GM21576 (cell line): ENCODE data around the gene SUN5.
"Not testable (repeated sequence)": the region's sequence is repeated elsewhere in the genome, so short reads cannot be mapped to it uniquely, and the experiment has no call there.

Experiments used
- ATAC-seq: cut with Tn5 transposase; IDR thresholded peaks from one replicate; pipeline ENCODE4 v1.9.1; 2021; ENCODE audit warnings: mild to moderate bottlenecking, moderate library complexity; ENCODE audit not compliant: unreplicated experiment

SUN5 gene

DNA sequence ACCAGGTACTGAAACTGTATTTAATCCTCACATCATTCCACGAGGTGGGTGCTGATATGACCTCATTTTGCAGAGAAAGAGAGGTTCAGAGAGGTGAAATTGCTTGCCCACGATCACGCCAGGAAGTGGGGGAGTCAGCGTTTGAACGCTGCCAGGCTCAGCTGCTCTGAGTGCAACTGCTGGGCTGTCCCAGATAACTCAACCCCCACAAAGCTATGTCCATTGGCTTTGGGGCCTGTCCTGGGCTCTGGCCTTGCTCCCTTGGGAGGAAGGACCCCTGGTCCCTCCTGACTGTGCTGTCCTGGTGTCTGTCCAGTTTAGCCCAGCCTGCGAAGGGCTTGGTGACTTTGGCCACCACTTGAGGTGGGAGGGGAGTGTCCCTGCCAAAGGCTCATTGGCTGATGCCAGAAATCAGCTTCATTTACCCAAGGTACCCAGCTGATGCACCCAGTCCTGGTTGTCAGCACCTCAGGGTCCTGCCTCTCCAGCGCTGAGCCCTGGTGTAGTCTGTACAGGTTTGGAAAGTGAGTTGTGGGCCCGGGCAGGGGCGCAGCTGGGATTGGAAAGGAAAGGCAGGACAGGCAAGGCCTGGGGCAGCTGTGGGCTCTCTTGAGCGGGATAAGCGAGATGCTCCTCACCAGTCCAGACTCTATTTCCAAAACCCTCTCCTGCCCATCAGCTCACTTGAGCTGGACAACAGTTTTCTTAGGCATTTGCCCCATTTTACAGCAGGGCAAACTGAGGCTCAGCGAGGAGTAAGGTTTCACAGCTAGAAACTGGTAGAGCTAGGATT is 38.5 kb downstream of the SUN5 start:
- no peak for ATAC-seq

DNA sequence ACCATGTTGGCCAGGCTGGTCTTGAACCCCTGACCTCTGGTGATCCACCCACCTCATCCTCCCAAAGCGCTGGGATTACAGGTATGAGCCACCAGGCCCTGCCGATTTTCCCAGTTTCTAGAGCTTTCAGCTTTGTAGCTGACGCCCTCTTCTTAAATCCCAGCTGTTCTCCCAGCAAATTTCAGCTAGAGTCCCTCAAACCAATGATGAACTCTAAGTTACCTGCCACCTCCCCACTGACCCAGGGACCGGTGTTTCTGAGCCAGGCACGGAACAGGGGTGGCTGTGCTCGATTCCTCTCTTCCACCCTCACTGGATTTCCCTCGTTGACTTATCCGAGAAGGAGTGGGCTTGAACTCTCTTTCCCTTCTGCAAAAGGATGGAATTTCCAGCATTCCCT is 39.1 kb downstream of the SUN5 start:
- no peak for ATAC-seq

DNA sequence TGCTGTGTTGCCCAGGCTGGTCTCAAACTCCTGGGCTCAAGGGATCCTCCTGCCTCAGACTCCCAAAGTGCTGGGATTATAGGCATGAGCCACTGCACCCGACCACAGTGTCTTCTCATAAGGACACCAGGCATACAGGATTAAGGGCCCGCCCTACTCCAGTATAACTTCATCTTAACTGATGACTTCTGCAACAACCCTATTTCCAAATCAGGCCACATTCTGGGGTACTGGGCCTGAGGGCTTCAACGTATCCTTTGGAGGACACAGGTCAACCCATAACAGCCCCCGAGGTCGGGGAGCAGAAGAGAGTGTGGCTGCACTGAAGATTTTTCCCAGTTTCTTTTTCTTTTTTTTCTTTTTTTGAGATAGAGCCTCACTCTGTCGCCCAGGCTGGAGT is 39.7 kb downstream of the SUN5 start:
- ATAC-seq = no peak

DNA sequence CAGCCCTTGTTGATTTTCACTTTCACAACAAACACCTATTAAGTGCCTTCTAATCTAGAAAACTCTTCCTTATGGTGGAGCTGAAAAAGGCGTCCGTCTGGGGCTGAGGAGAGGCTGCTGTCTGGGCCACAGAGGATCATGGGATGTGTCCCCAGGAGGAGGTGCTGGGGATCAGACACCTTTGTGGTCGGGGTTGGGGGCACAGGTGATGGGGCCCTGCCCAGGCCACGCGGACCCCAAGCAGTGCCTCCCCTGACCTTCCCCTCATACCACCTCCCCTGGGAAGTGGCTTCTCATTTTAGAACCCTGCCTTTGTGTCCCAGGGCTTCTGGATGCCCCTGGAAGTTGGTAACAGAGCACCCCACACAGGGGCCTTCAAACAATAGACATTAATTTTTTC is 41.1 kb downstream of the SUN5 start:
- no peak for ATAC-seq

DNA sequence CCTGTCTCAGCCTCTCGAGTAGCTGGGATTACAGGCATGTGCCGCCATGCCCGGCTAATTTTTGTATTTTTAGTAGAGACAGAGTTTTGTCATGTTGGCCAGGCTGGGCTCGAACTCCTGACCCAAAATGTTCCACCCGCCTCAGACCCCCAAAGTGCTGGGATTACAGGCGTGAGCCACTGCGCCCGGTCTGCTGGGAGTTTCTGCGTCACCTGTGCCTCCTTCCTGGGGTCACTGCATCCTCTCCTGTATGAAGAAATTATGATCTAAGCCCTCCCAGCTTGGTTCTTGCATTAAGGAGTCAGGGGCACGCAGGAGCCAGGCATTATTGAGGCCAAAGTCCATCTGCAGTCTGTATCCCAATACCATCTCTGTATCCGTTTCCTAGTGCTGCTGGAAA is 41.6 kb downstream of the SUN5 start:
- not testable (repeated sequence) for ATAC-seq

DNA sequence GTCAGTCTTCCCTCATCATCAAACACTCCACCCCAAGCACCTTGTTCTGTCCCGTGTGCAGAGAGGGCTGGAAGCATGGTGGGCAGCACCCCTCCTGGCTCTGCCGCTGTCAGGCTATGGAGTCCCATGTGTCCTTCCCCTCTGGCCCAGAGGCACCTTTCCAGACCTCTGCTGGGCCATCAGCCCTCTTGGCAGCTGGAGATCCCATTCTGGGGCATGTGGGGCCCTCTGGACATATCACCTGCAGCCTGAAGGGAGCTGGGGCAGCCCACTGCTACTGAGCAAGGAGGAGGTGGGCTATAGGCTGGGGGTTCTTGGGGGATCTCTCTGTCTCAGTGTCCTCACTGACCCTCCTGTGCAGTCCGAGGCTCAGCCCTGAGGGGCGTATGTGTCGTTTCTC is 42.2 kb downstream of the SUN5 start:
- ATAC-seq = no peak

DNA sequence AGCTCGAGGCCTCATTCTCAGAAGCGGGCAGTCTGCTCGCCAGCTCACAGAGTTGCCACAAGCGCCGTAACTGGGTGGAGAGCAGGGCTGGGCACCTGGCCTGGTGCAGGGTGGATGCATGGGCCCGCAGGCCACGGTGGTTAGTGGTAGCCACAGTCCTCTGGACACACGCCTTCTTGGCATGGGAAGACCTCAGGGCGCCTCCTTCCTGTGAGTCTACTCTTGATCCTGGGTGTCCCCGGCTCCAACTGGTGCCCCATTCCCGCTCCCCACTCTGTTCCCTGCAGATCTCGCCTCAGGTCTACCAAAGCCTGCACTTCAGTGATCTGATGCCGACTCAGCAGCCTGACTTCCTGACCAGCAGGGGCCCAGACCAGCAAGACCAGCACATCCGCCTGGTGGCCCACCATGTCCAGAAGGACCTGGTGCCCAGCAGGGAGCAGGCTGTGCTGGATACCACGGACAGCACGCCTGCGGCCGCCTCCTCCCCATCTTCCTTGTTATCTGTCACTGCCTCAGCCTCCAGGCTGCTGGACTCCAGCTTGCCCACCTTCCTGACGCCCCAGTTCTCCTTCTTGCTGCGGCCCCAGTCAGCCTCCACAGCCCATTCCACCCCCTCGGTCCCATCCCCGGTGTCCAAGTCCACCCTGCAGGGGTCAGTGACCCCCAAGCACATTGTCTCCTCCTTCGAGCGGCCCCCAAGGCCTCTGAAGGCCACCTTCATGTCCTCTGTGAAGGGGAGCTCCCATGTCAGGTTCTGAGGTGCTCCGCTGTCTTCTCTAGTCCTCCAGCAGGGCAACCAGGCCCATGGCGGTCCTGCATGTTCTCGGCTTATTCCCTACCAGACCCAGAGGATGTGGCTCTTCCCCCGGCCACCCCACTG is 43.1 kb downstream of the SUN5 start:
- ATAC-seq = no peak

DNA sequence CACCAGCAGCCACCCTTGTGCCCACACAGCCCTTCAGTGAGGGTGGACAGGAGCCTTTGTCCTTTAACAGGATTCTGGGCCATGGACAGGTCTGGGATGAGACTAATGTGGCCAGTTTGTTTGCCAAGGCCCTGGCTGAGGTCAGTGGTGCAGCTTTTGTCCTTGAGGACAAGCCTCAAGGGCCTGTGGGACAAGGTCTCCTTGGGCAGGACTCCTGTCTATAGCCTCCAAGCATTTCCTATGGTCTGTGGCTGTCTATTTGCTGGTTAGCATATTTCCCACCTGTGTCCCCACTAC is 44.1 kb downstream of the SUN5 start:
- ATAC-seq = no peak

DNA sequence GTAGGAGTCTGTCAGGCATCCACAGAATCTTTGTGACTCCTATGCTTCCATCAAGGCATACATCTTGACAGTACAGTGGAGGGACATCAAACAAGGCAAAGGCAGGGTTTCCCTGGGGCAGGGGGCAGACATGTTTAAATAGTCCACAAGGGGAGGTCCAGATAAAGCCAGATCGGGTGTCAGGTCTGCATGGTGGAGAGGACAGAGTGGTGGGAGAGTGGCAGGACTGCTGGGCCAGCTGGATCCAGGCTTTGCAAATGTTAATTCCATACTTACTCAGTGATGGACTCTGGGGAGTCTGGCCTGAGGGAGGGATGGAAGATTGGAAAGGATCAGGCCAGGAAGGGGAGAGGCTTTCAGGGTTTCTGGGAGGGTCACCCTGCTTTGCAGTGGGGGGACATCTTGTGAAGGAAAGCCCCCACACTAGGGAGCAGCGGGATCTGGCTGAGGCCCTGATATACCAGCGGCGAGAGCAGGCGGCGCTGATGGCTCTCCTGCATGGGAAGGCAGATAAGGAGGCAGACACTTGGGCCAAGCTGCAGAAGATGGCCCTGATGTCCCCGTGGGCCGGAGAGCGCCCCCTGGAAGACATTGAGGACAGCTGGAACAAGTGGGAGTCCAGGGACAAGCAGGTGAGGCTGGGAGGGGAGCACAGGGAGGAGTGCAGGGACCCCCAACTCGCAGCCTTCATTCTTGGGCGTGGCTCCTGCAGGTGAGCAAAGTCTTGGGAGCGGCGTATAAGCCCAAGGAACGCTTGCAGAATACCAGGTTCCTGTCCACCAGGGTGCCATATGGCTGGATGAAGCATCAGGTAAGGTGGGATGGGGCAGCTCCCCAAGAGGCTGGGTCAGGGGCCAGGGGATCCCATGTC is 44.6 kb downstream of the SUN5 start:
- no peak for ATAC-seq

DNA sequence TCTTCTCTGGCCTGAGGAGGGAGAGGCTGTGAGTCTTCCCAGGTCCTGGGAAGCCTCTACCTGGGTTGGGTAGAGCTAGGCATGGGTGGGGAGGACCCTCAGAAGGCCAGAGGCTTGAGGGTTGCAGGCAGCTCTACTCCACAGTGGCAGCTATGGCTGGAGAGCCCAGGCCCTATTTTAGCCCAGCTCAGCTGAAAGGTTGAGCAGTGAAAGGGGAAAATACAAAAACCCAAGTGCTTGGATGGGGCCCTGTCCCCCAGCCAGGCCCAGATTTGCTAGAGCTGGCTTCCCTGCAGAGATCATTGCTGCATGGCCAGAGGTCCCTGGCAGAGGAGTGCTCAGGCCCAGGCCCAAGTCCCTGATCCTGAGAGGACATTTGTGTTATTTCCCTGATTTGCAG is 45.7 kb downstream of the SUN5 start:
- ATAC-seq = no peak

DNA sequence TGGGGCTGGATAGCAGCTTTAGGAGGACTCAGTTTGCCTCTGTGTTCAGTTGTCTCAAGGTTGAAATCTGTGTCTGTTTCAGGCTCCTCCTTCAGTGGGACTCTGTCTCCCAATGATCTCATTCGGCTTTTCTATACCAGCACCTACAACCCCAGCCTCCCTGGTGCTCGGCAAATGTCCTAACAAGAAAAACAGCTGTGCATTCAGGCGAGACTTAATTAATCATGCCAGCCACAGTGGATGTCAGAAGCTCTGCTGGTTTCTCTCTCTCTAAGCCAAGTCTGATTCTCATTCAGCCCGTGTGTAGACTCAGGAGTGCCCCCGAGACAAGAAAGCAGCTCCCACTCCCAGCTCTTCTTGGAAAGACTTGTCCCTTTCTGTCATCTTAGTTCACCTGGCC is 46.8 kb downstream of the SUN5 start:
- no peak for ATAC-seq

DNA sequence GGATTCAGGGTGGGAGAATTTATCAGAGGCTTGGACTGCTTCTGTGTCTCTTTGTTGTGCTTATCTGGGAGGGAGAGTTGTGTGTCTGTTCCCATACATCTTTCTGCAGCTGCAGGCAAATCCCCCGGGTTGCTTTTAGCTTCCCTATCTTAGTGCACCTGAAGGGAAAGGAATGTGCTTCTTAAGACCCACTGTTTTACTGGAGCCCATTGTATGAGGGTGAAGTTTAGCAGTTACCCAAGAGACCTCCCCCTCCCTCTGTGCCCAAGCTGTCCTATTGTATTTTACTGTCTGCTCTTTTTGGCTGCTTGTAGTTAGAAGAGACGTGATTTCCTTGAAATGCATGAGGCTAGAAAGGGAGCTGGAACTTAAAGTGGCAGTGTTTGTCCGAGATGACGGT is 53.7 kb downstream of the SUN5 start:
- ATAC-seq = not testable (repeated sequence)

DNA sequence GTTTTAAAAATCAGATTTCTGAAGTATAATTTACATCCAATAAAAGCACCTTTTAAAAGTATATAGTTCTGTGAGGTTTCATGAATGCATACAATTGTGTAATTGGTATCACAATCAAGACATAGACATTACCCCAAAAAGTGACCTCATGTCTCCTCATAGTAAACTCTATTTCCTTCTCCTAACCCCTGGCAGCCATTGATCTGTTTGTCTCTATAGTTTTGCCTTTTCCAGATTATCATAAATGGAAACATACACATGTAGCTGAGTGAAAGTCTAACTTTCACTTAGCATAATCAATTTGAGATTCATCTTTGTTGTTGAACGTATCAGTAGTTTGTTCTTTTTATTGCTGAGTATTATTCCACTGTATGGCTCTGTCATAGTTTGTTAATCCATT is 57.6 kb downstream of the SUN5 start:
- ATAC-seq = no peak

DNA sequence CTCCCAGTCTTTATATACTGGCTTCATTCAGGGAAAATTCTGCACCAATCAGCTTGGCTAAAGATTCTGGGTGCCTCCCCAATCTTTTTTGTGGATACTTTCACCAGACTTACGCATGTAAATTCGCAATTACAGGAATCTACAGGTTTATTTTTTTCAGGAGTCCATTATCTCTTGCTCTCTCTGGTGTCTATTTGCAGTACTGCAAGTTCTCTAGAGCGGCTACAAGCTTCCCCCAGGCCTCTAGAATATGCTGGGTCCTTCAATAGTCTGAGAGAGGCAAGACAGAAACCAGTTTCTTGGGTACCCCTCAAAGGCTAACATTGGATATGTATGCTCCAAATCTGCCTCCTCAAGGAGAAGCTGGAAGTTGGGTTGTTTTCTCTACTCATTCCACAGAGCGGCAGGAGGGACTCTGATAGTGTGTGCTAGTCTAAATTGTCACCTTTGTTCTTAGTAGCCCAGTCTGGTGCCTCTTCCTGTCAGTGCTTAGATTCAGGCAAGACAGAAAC is 58.5 kb downstream of the SUN5 start:
- ATAC-seq = no peak

DNA sequence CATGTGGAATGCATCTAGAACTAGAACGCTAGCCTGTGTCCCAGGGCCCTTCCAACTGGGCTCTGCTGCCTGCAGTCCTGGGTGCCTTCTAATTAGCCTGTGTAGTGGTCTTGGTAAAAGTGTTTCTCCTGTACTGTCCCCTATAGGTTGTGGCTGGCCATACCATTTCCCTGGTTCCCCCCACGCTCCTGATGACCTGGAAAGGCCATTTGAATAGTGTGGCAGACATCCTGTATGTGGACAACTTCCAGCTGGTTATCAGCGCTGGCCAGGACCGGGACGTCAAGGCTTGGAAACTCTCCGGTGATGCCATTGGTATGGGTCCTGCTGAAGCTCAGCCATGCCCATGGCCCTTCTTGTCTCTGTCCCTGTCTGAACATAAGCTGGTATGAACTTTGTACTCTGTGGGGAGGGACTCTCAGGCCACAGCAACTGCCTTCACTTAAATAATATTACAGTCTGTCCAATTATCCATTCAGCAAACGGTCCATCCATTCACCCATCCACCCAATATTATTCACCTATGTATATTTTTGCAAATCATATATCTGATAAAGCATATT is 60.7 kb downstream of the SUN5 start:
- no peak for ATAC-seq

DNA sequence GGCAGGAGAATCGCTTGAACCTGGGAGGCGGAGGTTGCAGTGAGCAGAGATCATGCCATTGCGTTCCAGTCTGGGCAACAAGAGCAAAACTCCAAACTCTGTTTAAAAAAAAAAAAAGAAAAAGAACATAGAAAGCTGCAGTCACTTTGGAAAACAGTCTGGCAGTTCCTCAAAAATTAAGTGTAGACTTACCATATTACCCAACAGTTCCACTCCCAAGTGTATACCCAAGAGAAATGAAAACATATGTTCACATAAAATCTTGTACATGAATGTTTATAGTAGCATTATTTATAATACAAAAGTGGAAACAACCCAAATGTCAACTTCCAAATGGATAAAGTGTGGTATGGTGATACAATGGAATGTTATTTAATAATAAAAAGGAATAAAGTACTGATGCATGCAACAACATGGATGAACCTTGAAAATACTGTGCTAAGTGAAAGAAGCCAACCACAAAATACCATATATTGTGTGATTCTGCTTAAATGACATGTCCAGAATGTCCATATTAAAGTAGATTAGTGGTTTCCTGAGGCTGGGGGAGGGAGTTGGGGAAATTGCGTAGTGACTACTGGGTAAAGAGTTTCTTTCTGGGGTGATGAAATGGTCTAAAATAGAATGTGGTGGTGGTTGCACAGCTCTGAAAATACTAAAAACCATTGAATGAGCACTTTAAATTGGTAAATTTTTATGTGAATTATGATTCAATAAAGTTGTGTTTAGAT is 62.9 kb downstream of the SUN5 start:
- ATAC-seq = no peak

DNA sequence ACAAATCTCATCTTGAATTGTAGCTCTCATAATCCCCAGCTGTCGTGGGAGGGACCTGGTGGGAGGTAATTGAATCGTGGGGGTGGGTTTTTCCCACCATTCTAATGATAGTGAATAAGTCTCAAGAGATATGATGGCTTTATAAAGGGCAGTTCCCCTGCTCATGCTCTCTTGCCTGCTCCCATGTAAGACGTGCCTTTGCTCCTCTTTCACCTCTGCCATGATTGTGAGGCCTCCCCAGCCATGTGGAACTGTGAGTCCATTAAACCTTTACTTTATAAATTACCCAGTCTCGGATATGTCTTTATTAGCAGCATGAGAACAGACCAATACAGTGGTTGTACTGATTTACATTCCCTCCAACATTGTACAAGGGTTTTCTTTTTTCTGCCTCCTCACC is 69.7 kb downstream of the SUN5 start:
- ATAC-seq = no peak
